Ishikawa (cell line): Measurements from ENCODE around the gene PER1.

Experiments used
- CEBPB ChIP-seq: IDR thresholded peaks from 2 replicates; pipeline ENCODE4 v1.6.1; 2012
- CREB1 ChIP-seq: IDR thresholded peaks from 2 replicates; pipeline ENCODE4 v1.6.1; 2012; ENCODE audit warnings: low read depth
- EGR1 ChIP-seq: IDR thresholded peaks from 2 replicates; pipeline ENCODE4 v1.6.1; 2012
- EP300 ChIP-seq: IDR thresholded peaks from 2 replicates; pipeline ENCODE4 v1.6.1; 2012; ENCODE audit warnings: borderline replicate concordance
- FOXM1 ChIP-seq: IDR thresholded peaks from 2 replicates; pipeline ENCODE4 v1.6.1; 2012; ENCODE audit warnings: low read depth, borderline replicate concordance
- NFIC ChIP-seq: IDR thresholded peaks from 2 replicates; pipeline ENCODE4 v1.6.1; 2012
- RAD21 ChIP-seq: IDR thresholded peaks from 2 replicates; pipeline ENCODE4 v1.6.1; 2012; ENCODE audit warnings: low read depth
- TAF1 ChIP-seq: IDR thresholded peaks from 2 replicates; pipeline ENCODE4 v1.6.1; 2012; ENCODE audit warnings: low read depth, mild to moderate bottlenecking
- TCF12 ChIP-seq: IDR thresholded peaks from 2 replicates; pipeline ENCODE4 v1.6.1; 2012; ENCODE audit warnings: low read depth
- TEAD4 ChIP-seq: IDR thresholded peaks from 2 replicates; pipeline ENCODE4 v1.6.1; 2012
- YY1 ChIP-seq: IDR thresholded peaks from 2 replicates; pipeline ENCODE4 v1.6.1; 2012; ENCODE audit warnings: low read depth
- ZBTB7A ChIP-seq: IDR thresholded peaks from 2 replicates; pipeline ENCODE4 v1.6.1; 2012; ENCODE audit warnings: low read depth
- TF ChIP-seq, protein P1 (sequence below): IDR thresholded peaks from 2 replicates; pipeline ENCODE4 v1.6.1; 2012
- TF ChIP-seq, protein P2 (sequence below): IDR thresholded peaks from 2 replicates; pipeline ENCODE4 v1.6.1; 2012
- TF ChIP-seq, protein P3 (sequence below): IDR thresholded peaks from 2 replicates; pipeline ENCODE4 v1.6.1; 2012; ENCODE audit warnings: low read depth, mild to moderate bottlenecking

Gene PER1, protein sequence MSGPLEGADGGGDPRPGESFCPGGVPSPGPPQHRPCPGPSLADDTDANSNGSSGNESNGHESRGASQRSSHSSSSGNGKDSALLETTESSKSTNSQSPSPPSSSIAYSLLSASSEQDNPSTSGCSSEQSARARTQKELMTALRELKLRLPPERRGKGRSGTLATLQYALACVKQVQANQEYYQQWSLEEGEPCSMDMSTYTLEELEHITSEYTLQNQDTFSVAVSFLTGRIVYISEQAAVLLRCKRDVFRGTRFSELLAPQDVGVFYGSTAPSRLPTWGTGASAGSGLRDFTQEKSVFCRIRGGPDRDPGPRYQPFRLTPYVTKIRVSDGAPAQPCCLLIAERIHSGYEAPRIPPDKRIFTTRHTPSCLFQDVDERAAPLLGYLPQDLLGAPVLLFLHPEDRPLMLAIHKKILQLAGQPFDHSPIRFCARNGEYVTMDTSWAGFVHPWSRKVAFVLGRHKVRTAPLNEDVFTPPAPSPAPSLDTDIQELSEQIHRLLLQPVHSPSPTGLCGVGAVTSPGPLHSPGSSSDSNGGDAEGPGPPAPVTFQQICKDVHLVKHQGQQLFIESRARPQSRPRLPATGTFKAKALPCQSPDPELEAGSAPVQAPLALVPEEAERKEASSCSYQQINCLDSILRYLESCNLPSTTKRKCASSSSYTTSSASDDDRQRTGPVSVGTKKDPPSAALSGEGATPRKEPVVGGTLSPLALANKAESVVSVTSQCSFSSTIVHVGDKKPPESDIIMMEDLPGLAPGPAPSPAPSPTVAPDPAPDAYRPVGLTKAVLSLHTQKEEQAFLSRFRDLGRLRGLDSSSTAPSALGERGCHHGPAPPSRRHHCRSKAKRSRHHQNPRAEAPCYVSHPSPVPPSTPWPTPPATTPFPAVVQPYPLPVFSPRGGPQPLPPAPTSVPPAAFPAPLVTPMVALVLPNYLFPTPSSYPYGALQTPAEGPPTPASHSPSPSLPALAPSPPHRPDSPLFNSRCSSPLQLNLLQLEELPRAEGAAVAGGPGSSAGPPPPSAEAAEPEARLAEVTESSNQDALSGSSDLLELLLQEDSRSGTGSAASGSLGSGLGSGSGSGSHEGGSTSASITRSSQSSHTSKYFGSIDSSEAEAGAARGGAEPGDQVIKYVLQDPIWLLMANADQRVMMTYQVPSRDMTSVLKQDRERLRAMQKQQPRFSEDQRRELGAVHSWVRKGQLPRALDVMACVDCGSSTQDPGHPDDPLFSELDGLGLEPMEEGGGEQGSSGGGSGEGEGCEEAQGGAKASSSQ (N-terminal part only)

DNA sequence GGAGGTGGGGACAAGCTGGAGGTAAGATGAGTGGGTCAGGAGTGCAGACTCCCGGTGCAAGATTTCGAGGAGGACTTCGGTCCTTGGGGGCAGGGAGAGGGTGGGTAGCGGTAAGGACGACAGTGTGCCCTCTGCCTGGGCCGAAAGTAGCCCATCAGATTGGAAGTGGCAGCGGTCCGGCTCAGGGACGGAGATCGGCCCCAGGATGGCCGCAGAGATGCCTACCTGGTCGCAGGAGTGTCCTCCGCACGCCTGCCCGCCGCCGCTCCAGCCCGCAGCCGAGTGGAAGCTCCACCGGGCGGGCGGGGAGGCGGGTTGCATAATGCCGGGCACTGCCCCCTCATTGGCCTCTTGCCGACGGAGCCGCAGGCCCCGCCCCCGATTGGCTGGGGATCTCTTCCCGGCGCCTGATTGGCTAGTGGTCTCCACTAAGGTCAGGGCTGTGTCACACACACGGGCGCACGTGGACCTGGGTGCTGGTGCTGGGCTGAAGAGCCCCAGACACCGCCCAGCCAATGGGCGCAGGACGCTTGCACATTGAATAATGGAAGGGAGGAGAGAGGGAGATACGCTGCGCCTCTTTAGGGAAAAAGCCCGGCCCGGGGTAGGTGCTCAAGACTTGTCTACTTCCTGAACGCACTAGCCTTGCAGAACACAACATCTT, at the start of gene PER1:
PER1 (minus strand) TSS at position 293 of the 664 bp plus-strand sequence. CDS start 1,698 bp downstream, outside the sequence.
- TF ChIP-seq TEAD4 (0 out of 2 replicates have a peak, but pooled peaks have one; percentile 13), EGR1 (0 out of 2 replicates have a peak, but pooled peaks have one; percentile 35), CEBPB (peak; percentile 94), TAF1 (peak; percentile 52; the same call in 1 of the 2 replicates), FOXM1 (no peak), NFIC (peak; percentile 59), YY1 (no peak), CREB1 (peak; percentile 30; the same call in 1 of the 2 replicates)
- TF ChIP-seq, protein P1, sequence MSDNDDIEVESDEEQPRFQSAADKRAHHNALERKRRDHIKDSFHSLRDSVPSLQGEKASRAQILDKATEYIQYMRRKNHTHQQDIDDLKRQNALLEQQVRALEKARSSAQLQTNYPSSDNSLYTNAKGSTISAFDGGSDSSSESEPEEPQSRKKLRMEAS, result peak; percentile 98
- TF ChIP-seq, protein P2, sequence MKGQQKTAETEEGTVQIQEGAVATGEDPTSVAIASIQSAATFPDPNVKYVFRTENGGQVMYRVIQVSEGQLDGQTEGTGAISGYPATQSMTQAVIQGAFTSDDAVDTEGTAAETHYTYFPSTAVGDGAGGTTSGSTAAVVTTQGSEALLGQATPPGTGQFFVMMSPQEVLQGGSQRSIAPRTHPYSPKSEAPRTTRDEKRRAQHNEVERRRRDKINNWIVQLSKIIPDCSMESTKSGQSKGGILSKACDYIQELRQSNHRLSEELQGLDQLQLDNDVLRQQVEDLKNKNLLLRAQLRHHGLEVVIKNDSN, result peak; percentile 75

DNA sequence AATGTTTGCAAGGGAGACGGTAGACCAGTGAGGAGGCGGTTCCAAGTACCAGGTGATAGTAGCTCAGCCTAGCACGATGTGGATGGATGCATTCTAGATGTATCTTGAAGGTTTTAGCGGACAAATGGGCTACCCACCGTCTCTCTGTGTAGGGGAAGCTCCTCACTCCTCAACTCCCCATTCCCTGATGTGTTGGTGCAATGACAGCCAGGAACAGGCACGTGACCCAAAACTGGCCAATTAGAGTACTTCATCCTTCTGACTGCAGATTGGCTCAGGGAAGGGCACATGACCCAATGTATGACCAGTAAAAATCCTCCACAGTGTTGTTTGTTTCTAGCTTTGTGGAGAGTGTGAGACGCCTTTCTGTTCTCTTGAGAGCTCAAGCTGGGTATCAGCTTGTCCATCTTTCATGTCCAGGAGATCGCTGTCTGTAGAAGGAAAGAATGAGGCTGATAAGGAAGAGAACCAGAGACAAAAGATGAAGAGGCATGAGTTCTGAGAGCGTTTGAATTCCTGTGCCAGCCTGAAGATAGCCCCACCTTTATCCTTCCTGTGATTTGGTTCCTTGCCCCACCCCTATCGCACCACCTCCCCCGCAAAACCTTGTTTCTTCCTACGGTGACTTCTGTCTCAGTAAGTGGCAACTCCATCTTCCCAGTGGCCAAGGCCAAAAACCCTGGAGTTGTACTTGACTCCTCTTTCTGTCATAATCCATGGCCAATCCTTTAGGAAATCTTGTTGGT, 40.0 kb upstream of the PER1 start:
- TF ChIP-seq, protein P1, result peak; percentile 51; the same call in 1 of the 2 replicates
- TF ChIP-seq YY1, result no peak
- TF ChIP-seq, protein P2, result peak; percentile 99
- TF ChIP-seq TAF1, result no peak

DNA sequence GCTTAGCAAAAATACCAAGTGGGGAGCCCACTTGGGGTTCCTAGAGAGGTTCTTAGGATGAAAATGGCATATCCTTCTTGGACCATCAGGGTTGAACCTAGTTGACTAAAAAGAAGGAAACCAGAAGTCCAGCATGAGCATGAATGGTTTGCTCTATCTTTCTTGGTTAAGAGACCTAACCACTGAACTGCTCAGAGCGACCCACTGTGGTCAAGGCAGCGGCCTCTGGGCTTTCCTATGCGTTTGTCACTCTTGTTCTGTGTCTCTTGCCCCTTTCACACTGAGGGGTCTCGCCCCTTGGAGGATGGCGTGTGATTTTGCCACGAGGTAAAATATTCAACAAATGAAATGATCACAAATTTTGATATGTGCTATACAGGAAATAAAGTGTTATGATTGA, 38.3 kb upstream of the PER1 start:
- TF ChIP-seq TAF1 (no peak), TCF12 (no peak), NFIC (no peak), RAD21 (no peak), TEAD4 (no peak), EGR1 (no peak), FOXM1 (no peak), CREB1 (no peak), CEBPB (no peak), ZBTB7A (no peak), YY1 (no peak), EP300 (no peak)
- TF ChIP-seq, protein P2, result no peak
- TF ChIP-seq, protein P1, result no peak
- TF ChIP-seq, protein P3, sequence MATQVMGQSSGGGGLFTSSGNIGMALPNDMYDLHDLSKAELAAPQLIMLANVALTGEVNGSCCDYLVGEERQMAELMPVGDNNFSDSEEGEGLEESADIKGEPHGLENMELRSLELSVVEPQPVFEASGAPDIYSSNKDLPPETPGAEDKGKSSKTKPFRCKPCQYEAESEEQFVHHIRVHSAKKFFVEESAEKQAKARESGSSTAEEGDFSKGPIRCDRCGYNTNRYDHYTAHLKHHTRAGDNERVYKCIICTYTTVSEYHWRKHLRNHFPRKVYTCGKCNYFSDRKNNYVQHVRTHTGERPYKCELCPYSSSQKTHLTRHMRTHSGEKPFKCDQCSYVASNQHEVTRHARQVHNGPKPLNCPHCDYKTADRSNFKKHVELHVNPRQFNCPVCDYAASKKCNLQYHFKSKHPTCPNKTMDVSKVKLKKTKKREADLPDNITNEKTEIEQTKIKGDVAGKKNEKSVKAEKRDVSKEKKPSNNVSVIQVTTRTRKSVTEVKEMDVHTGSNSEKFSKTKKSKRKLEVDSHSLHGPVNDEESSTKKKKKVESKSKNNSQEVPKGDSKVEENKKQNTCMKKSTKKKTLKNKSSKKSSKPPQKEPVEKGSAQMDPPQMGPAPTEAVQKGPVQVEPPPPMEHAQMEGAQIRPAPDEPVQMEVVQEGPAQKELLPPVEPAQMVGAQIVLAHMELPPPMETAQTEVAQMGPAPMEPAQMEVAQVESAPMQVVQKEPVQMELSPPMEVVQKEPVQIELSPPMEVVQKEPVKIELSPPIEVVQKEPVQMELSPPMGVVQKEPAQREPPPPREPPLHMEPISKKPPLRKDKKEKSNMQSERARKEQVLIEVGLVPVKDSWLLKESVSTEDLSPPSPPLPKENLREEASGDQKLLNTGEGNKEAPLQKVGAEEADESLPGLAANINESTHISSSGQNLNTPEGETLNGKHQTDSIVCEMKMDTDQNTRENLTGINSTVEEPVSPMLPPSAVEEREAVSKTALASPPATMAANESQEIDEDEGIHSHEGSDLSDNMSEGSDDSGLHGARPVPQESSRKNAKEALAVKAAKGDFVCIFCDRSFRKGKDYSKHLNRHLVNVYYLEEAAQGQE, result no peak

DNA sequence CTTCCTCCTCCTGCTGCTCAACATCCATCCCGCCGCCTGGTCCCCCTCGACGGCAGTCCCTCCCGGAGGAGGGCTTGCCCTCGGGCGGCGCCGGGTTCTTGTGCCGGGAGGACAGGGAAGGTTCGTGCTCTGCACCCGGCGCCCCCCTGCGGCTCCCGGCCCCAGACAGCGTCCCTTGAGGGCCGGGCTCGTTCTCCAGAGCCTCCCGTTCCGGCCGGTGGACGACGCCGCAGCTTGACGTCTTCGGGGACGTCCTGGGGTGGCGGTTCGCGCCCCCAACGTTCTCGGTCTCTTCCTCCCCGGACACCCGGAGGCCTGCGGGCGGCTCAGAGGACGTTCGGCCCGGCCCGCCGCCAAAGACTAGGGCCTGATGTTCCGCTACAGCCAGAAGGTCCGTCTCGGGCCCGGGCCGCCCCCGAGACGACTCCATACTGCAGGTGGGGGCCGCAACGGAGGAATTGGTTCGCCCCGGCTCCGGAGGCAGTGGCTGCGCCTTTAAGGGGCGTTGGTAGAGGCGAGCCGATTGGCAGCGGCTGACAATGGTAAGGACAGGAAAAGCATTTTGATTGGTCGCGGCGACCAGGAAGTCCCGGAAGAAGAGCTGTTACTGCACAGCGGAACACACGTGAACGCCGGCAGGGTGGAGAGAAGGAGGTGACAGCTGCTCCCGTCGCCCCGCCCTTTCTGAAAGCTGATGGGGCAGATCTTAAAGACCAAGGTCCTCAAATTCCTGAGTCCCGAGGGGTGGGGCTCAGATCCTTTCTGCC, 37.7 kb upstream of the PER1 start, which contains the start of gene BORCS6:
BORCS6 (minus strand) TSS at position 470 of the 767 bp plus-strand sequence; CDS start at position 430, 40 bp downstream.
- no peak for TF ChIP-seq TCF12
- TF ChIP-seq, protein P1, result peak; percentile 77
- TF ChIP-seq ZBTB7A, result peak; percentile 49; the same call in 1 of the 2 replicates
- TF ChIP-seq NFIC, result no peak
- TF ChIP-seq, protein P2, result peak; percentile 88
- no peak; the same call in 1 of the 2 replicates for TF ChIP-seq TAF1
- TF ChIP-seq TEAD4, result peak; percentile 32
- TF ChIP-seq FOXM1, result 0 out of 2 replicates have a peak, but pooled peaks have one; percentile 11
- peak; percentile 58; the same call in 1 of the 2 replicates for TF ChIP-seq YY1
- no peak for TF ChIP-seq EGR1
